NCI-H345 (cell line): Measurements from ENCODE around the gene UNC5A.

Experiments used
- DNase-seq: peaks from one replicate; lab custom pipeline; 2025; lab: John Stamatoyannopoulos, UW

The UNC5A gene

GRCh38 chr5:176810081-176810597 lies at the start of gene UNC5A:
UNC5A (plus strand) TSS chr5:176810559; CDS start chr5:176810751, 192 bp downstream.
- peak; percentile 92 for DNase-seq

DNA sequence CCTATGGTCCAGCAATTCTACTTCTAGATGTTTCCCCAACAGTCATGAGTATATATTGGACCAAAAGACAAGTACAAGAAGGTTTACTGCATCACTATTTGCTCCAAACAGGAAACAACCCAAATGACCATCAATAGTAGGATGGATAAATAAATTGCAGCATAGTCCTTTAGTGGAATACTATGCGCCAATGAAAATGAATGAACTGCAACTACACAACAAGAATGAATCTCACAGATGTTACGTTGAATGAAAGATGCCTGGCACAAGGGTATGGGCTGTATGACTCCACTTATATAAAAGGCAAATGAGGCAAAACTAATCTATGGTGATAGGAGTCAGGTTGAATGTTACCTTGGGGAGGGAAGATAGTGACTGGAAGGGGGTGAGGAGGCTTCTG lies 48.6 kb upstream of the UNC5A start:
- DNase-seq, result no peak

- no peak for DNase-seq
Observed at GRCh38 chr5:176762489-176762888, 47.9 kb upstream of the UNC5A start.

GRCh38 chr5:176765687-176766086 lies 44.7 kb upstream of the UNC5A start:
- DNase-seq, result no peak

DNA sequence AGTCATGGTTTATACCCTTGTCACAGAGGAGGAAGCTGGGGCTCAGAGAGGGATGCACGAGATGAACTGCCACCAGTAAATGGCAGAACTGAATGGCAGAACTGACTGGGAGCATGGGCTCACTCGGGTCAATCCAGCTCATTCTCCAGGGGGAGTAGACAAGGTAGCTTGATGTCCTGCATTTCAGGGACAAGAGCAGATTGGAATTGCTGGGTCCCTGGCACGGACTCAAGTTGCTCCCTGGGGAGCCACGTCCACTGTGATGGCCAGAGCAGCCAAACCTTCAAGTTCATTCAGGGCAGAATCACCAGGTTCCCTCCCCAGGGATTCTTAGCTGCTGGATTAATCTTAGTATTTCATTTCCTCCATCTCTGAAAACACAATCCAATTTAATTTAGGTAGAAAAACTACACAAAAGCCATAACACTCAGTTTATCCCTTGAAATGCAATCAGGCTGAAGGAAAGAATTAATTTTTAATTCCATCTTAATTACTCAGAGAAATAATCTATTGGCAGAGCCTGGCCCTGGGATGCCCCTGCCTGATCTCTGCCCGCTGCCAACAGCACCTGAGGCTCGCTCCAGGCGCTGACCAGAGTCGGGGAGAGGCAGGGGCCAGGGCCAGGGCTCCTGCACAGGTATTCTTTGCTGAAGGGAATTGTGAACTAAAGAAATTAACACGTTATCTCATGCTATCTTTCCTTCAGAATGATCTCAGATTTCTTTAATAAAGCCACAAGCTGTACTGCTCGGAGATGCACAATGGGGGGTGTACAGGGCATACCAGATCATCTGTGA lies 42.0 kb upstream of the UNC5A start:
- no peak for DNase-seq

DNA sequence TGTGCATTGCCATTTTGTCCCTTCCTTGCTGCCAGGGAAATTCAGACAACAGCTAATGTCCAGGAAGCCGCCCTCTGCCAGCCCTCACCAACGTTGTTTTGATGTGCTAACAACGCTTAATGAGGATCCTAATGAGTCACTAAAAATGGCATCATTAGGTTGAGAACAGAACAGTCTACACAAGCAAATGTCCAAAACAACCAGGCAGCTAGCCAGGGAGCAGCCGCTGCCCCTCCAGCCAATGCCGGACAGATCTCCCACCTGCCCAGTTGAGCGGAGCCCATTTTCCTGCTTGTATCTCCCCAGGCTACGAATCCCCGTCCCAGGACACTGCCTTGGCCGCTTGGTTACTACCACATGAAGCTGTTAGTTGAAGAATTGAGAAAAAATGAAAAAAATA lies 40.4 kb upstream of the UNC5A start:
- DNase-seq, result no peak

- no peak for DNase-seq
Observed at GRCh38 chr5:176770431-176770830, 39.9 kb upstream of the UNC5A start.

DNA sequence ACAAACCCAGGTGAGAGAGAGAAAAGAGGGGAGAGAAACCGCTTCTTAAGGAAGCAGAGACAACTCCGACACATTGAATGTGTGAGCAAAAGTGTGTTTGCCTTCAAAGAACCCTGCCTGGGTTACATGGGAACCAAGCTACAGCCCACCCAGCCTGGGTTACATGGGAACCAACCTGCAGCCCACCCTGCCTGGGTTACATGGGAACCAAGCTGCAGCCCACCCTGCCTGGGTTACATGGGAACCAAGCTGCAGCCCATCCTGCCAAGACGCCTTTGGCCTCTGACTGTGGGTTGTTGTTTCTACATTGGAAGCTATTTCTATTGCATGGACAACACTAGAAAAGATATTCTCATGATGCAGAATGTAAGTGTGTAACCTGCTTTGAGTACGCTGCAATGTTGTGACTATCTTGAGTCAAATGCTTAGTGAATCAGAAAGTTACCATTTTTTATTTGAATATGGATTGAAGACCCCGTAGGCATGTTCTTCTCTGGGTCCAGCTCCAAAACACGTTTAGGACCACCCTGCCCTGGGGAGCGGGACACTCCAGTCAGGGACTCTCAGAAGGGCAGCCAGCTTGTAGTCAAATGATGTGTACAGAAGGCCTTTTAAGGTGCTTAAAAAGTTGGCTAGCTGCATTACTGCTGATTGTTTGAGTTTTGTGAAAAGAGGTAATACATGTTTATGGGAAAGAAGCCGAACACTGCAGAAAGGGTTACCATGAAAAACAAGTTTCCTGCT lies 39.1 kb upstream of the UNC5A start:
- DNase-seq, result no peak

DNA sequence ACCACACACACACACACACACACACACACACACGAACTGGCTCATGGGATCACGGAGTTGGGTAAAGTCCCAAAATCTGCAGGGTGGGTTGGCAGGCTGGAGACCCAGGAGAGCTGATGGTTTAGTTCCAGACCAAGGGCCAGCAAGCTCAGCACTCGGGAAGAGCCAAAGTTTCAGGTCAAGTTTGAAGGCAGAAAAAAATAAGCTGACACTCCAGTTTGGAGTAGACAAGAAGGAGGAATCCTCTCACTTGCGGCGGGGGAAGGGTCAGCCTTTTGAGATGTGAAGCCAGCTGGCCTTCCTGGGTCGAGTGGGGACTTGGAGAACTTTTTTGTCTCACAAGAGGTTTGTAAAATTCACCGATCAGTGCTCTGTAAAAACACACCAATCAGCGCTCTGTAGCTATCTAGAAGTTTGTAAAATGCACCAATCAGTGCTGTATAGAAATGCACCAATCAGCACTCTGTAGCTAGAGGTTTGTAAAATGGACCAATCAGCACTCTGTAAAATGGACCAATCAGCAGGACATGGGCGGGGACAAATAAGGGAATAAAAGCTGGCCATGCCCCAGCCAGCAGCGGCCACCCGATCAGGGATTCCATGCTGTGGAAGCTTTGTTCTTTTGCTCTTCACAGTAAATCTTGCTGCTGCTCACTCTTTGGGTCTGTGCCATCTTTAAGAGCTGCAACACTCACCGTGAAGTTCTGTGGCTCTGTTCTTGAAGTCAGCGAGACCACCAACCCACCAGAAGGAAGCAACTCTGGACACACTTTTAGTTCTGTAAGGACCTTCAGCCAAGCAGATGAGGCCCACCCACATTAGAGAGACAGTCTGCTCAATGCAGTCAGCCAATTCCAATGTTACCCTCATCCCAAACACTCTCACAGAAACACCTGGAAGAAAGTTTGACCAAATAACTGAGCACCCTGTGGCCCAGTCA lies 37.8 kb upstream of the UNC5A start:
- DNase-seq, result no peak

DNA sequence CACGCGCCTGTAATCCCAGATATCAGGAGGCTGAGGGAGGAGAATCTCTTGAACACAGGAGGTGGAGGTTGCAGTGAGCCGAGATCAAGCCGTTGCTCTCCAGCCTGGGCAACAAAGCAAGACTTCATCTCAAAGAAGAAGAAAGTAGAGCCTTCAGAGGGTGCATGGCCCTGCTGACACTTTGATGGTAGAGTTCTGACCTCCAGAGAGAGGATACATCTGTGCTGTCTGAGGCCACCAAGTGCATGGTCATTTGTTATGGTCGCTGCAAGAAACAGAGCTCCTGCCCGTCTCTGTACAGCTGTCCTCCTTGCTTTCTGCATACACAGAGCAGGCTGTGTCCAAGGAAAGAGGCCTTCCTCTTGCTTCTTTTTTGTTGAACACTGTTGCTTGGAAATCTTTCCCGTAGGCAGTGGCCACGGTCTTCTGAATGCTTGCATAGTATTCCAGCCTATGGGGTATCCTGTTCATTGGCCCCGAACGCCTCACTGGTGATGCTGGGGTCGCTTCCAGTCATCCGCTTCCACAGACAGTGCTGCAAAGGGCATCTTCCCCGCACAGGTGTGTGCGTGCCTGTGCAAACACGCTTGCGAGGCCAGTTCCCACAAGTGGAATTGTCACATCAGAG lies 36.8 kb upstream of the UNC5A start:
- DNase-seq, result no peak

GRCh38 chr5:176774216-176775171 lies 35.9 kb upstream of the UNC5A start:
- no peak for DNase-seq

- no peak for DNase-seq
Observed at GRCh38 chr5:176775409-176775808, 35.0 kb upstream of the UNC5A start.

- DNase-seq, result no peak
Observed at GRCh38 chr5:176776141-176776865, 34.1 kb upstream of the UNC5A start.

GRCh38 chr5:176776916-176777315 lies 33.4 kb upstream of the UNC5A start:
- no peak for DNase-seq

DNA sequence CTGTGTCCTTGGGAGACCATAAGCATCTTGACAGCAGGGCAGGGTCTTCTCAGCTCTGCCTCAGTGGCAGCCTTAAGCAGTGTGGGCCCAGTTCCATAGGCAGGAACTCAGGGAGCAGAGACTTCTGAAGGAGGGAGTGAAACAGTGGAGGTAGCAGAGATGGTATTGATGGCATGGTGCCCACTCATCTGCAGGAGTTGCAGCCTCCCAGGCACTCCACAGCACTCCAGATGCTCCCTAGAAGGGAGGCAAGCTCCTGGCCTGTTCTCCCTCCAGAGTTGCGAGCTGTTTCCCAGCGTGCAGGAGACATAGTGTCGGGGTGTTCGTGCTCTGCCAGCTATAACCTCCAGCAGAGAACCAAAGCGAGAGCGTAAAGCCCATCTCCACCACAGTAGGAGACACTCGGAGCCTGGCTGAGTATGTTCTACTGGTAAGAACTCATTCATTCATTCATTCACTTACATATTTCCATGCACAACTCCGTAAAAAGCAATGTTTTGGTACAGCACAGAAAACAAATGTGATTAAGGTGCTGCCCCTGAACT lies 31.4 kb upstream of the UNC5A start:
- no peak for DNase-seq

GRCh38 chr5:176779537-176779936 lies 30.8 kb upstream of the UNC5A start:
- DNase-seq, result no peak

- DNase-seq, result no peak
Observed at GRCh38 chr5:176780176-176781053, 29.9 kb upstream of the UNC5A start.

GRCh38 chr5:176781054-176781375 lies 29.3 kb upstream of the UNC5A start:
- no peak for DNase-seq
